Measurements from ENCODE around the gene PCBP3.

Gene PCBP3

GRCh38 chr21:45931397-45931969 is 288.0 kb downstream of the PCBP3 start:
- no peak for DNase-seq (ENCODE audit: low spot score)

DNA sequence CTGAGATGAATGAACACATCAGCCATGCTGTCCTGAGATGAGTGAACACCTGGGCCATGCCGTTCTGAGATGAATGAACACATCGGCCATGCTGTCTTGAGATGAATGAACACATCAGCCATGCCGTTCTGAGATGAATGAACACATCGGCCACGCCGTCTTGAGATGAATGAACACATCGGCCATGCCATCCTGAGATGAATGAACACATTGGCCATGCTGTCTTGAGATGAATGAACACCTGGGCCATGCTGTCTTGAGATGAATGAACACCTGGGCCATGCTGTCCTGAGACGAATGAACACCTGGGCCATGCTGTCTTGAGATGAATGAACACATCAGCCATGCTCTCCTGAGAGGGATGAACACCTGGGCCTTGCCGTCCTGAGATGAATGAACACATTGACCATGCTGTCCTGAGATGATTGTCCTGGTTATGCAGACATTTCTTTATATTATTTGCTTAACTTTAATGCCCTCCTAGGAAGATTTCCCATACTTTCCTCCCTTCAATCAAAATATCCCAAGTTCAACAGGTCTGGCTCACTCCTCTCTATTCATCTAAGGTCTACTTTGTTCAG is 289.5 kb downstream of the PCBP3 start:
- no peak for DNase-seq (ENCODE audit: low spot score)

DNA sequence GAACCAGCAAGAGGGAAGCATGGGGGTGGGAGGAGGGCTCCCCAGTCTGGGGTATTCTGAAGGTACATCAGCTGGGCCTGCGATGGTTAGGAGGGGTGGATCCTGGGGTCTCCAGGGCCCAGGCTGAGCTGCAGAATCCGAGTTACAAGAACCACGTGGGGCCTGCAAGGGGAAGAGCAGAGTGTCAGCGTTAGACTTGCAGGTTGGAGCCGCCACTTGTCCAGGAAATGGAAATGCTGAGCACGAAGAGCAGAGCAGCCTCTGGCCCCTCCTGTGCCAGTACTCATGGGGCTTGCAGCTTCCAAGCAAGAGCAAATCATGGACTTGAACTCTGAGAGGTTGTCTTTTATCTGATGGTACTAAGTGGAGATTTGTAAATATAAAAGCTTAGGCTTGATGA is 290.6 kb downstream of the PCBP3 start:
- DNase-seq (ENCODE audit: low spot score), result no peak

DNA sequence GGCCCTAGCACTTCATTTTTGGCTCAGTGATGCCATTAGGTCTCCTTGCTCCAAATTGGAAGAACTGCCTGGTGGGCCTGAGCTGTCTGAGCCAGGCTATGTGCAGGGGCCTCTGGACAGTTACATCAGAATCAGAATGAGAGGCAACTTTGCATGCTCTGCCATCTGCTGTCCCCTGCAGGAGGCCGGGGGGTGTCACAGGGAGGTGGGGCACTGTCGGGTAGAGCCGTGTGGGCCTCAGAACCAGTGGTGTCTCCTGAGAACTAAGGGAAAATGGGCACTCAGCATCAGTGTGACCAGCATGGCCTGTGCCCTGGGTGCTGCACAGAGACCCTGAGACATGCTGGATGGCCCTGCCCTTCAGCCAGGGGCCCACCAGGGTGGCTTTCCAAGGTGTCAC is 291.0 kb downstream of the PCBP3 start:
- DNase-seq (ENCODE audit: low spot score), result peak; percentile 16

- DNase-seq (ENCODE audit: low spot score), result no peak
Observed at GRCh38 chr21:45935628-45936027, 292.1 kb downstream of the PCBP3 start.

DNA sequence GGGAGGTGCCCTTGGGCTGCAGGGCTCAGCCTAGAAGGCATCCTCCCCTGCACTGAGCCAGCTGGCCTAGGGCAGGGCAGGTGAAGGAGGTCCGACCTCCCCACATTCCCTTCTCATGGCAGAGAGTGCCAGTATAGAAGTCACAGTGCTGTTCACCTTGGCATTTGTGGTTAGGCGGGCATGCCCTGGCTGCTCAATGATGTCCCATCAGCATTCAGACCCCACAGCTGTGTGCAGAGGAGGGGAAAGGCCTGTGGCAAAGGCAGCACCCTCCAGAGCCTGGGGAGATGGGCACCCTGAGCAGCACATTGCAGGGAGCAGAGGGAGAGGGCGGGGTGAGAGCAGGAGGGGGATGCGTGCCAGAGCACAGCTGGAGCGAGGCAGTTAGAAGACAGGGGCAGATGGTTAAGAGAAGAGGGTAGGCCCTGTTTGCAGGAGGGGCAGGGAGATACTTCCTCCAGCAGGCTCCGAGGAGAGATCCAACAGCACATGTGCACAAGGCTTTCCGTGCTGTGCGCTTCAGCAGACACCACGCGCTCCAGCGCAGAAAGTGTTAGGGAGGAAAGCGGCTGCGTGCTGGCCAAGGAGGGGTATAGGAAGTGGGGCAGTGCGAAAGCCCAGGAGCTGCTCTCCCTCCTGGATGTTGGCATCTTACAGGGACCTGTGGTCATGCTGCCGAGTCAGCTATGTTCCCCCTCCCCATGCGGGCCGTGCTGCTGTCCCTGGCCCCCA is 294.4 kb downstream of the PCBP3 start:
- DNase-seq (ENCODE audit: low spot score), result no peak

- DNase-seq (ENCODE audit: low spot score), result no peak
Observed at GRCh38 chr21:45938453-45938755, 294.9 kb downstream of the PCBP3 start.

DNA sequence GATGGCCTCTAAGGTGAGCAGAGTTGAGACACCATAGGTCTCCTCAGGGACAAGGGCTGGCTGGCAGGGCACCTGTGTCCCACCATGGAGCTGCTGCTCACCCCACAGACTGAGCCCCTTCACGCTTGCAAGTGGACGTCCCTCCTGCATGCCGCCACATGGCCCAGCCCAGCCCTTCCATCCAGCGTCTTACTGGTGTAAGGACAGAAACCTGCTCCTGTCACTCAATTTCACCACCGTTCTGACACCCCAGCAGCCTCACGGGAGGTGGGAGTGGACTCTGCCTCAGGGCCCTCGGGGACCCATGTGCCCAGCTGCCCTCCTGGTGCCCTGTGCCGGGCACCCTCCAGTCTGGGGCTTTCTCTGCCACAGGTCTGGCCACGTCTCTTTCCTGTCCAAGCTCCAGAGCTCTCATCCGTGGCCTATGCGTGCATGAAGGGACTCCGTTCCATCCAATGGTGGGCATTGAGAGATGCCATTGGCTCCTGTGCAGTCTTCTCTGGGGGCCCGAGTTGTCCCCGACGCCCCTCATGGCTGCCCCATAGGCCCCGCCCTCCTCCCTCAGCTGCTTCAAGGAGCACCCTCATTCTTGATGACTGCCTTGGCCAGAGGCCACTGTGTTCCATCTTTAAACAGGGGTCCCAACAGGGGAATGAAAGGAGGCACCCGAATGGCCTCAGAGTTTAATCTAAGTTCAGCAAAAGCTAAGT is 295.4 kb downstream of the PCBP3 start:
- no peak for DNase-seq (ENCODE audit: low spot score)

GRCh38 chr21:45939521-45940045 is 296.1 kb downstream of the PCBP3 start:
- no peak for DNase-seq (ENCODE audit: low spot score)

DNA sequence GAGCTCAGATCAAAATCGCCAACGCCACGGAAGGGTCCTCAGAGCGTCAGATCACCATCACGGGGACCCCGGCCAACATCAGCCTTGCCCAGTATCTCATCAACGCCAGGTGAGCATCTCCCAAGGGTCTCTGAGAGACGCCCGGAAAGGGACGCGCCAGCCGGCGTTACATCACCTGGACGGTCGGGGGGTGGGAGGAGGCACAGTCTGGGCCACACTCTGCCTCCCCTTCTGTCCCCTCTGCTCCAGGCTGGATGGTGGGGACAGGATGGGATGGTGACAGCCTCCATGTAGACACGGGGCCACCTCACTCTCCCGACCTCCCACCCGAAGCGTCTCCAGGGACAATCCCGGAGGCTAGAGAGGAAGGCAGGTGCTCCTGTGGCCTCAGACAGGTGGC is 296.6 kb downstream of the PCBP3 start:
- DNase-seq (ENCODE audit: low spot score), result no peak

- no peak for DNase-seq (ENCODE audit: low spot score)
Observed at GRCh38 chr21:45940621-45941337, 297.3 kb downstream of the PCBP3 start.

GRCh38 chr21:45941338-45941710 is 297.8 kb downstream of the PCBP3 start:
- no peak for DNase-seq (ENCODE audit: low spot score)

DNA sequence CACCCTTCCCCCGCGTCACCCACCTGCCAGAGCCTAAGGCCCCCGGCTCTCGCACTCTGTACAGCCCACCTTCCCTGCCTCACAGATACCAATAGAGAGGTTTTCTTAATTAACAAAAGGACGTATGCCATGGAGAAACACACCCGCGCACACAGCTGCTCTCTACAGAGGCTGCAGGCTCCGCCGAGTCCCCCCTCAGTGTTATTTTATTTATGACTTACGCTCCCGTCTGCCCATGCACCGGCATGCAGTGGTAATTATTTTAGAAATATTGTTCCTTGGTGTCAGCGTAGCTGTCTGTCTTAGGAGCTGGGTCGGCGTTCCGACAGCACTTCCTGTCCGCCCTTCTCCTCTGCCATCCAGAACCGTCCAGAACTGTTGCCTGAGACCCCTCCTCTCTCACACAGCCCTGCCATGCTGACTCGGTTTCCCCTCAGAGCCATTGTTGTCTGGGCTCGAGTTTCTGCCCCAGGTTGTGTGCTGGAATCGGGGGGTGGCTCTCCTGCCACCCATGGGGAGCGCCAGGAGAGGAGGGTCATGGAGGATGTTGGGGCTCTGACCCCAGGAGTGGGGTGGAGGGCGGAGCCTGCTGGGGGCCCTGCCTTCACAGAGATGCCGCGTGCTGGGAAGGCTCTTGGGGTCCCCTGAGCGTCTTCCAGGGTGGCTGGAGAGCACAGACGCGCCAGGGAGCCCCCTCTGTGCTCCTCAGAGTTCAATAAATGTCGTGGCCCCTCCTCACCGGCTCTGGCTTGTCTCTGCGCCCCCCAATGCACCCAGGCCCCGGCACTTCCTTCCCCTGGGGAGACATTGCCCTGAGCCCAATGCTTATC is 298.4 kb downstream of the PCBP3 start:
- no peak for DNase-seq (ENCODE audit: low spot score)

- no peak for DNase-seq (ENCODE audit: low spot score)
Observed at GRCh38 chr21:45942755-45943629, 299.5 kb downstream of the PCBP3 start.

- peak; percentile 25 for DNase-seq (ENCODE audit: low spot score)
Observed at GRCh38 chr21:45943630-45944540, 300.4 kb downstream of the PCBP3 start.

DNA sequence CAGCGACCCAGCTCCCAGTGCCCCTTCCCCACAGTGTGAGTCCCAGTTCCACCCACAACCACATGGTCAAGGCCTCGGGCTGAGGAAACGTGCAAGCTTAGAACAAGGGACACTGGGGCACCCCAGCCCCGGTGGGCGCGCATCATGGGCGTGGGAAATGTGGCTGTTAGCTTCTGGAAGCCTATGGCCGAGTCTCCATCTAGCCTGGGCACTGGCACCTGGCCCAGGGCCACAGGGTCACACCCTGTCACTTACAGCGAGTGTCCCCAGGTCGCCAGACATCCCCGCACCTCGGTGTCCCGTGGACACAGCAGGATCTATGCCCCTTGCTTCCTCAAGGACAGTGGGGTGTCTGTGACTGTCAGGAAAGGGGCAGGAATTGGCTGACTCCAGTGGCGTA is 301.1 kb downstream of the PCBP3 start:
- no peak for DNase-seq (ENCODE audit: low spot score)

DNA sequence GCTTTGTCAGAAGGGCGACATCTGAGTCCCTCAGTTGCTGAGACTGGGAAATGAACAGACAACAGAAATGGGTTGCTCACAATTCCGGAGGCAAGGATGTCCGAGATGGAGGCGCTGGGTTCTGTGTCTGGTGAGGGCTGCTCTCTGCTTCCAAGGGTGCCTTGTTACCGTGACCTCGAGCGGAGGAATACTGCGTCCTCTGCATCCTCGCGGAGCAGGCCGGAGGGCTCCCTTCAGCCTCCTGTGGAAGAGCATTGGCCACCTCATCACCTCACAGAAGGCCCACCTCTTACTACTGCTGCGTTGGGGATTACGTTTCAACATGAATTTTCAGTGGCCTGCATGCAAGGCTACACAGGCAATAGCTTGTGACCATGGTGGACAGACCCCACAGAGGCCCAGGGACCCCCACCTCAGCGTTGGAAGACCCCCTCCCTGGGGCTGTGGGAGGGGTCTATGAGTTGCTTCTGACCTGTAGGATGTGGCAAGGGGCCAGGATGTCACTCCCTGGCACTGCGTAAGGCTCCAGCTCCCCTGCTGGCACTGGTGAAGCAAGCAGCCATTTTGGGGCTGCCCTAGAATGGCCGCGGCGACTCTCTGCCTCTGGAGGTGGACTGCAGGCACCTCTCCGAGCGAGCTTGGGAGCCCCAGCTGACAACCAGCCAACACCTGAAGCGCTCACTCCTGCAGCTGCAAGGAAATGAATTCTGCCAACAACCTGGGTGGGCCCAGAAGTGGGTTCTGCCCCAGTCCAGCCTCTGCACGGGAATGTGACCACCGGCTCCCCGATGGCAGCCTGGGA is 301.7 kb downstream of the PCBP3 start:
- no peak for DNase-seq (ENCODE audit: low spot score)

DNA sequence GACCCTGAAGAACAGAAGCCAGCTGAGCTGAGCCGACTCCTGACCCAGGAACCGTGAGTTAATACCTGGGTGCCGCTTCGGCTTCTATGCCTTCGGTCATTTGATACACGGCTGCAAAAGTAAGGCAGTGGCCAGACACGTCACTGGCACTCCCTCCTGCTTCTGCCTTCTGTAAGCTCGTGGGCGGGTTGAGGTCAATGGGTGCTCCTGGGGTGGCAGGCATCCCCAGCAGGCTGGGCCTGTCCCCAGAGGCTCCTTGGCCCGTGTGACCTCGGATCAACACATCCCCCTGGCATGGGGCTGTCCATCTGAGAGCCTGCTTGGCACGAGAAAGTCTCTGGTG is 302.3 kb downstream of the PCBP3 start:
- no peak for DNase-seq (ENCODE audit: low spot score)

- DNase-seq (ENCODE audit: low spot score), result no peak
Observed at GRCh38 chr21:45947296-45947695, 303.8 kb downstream of the PCBP3 start.
